ENCODE data around the gene THRSP. TPM values are rescaled to one million over a fixed set of nuclear protein-coding genes. Genes with fewer than 3 reads are reported as not detected.

THRSP gene
- total and polyA plus RNA-seq, 2 of the 4 experiments (the other 2 are of a cell fraction) = not detected

DNA sequence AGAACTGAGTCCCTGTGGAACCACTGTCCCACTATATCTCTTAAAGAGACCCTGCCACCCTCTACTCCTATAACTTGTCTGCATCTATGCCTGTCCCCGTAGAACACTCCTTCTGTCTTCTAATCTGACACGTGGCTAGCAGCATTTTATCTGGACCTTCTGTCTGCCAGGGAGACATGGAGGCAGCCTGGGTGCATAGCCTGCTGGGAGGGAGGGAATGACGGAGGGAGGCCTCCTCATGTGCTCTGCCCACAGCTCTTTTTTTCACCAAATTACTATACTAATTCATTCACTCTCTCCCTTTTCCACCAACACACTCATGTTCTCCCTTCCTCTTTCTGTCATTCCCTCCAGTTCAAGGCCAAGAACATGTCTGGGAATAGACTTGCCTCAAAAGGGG is 7.6 kb upstream of the THRSP start:
- no CpG with 5 or more reads among the region's 3 CpGs for WGBS, 2 experiments (ENCODE audit: extremely low coverage in 2 of 2, insufficient read length in 1 of 2)
- Histone ChIP-seq H2AK5ac (ENCODE audit: low read depth, low read length) (no peak overlapping the region), H2BK20ac (ENCODE audit: low read depth, low read length) (no peak overlapping the region), H3K23ac (ENCODE audit: low read depth, low read length) (no peak overlapping the region), H4K91ac (ENCODE audit: insufficient read depth, low read depth, low read length) (no peak overlapping the region), H3K9ac (ENCODE audit: low read depth, low read length) (no peak overlapping the region), H4K20me1 (ENCODE audit: insufficient read depth, low read length) (no peaks in the 10 kb centered on the region), H4K8ac (ENCODE audit: low read depth in 2 of 2, low read length in 2 of 2) (no peak overlapping the region), H2BK15ac (ENCODE audit: low read depth, low read length) (no peak overlapping the region), H3K9me3 (ENCODE audit: control insufficient read depth, insufficient read depth, low read length) (no peaks in the 10 kb centered on the region), H3K27me3 (ENCODE audit: control insufficient read depth, insufficient read depth, low read length) (no peaks in the 10 kb centered on the region), H2AFZ (replicated peaks; ENCODE audit: low read length, poor library complexity) (no peak overlapping the region), H2BK5ac (ENCODE audit: low read depth, low read length, poor library complexity, severe bottlenecking) (no peak overlapping the region), H2AK9ac (replicated peaks; ENCODE audit: low read depth, low read length, poor library complexity) (no peak overlapping the region), H3K14ac (replicated peaks; ENCODE audit: low read depth, low read length) (no peak overlapping the region), H3K18ac (ENCODE audit: low read depth, low read length) (no peak overlapping the region), H3K36me3 (ENCODE audit: control insufficient read depth, insufficient read depth, low read length) (no peaks in the 10 kb centered on the region), H2BK120ac (ENCODE audit: low read depth, low read length) (no peak overlapping the region), H4K5ac (ENCODE audit: low read depth, low read length) (no peak overlapping the region), H3K4ac (ENCODE audit: low read depth, low read length) (no peak overlapping the region), H3K56ac (ENCODE audit: extremely low read depth, insufficient read depth, low read length) (no peak overlapping the region), H3K9me1 (ENCODE audit: insufficient read depth, low read length) (peaks cover 5% of the 10 kb centered on the region), H3K4me1 (ENCODE audit: control insufficient read depth, insufficient read depth, low read length) (peaks cover 3% of the 10 kb centered on the region), H3K4me2 (ENCODE audit: low read depth, low read length) (no peak overlapping the region), H3K79me1 (ENCODE audit: low read depth in 1 of 2, low read length in 2 of 2) (no peaks in the 10 kb centered on the region; a peak in 2 of 4 replicates), H3K4me3 (ENCODE audit: insufficient read depth, low read depth, low read length) (no peak overlapping the region), H3K27ac (ENCODE audit: insufficient read depth, low read length) (no peak overlapping the region)
- POLR2A ChIA-PET (ENCODE audit: unreplicated experiment) = no interaction called here
- CTCF ChIA-PET = no interaction called here
- DNase-seq (no peak), ATAC-seq (ENCODE audit: low read depth) (no peak)
- BruUV-seq (replicated peaks) = no TSS peak
- intact Hi-C loops (cut with micrococcal nuclease) = no loop called here
- in situ Hi-C loops (cut with MboI; ENCODE audit: low sequenced_read_pairs) = no loop called here
- TF ChIP-seq MXI1 (IDR thresholded peaks at IDR 0.05; ENCODE audit: borderline replicate concordance, low read depth, low read length) (no peak), RCOR1 (IDR thresholded peaks at IDR 0.05; ENCODE audit: insufficient replicate concordance, low read length) (no peak), USF2 (IDR thresholded peaks at IDR 0.05; ENCODE audit: low read depth, low read length) (no peak), RFX5 (IDR thresholded peaks at IDR 0.05; ENCODE audit: low read depth, low read length) (no peak), CEBPB (IDR thresholded peaks at IDR 0.05; ENCODE audit: low read depth, low read length) (no peak), NFE2L2 (IDR thresholded peaks at IDR 0.05; ENCODE audit: low read depth, low read length) (no peak), CHD1 (IDR thresholded peaks at IDR 0.05; ENCODE audit: low read depth, low read length) (no peak), SMC3 (IDR thresholded peaks at IDR 0.05; ENCODE audit: low read depth, low read length) (no peak), MAZ (IDR thresholded peaks at IDR 0.05; ENCODE audit: borderline replicate concordance, low read depth, low read length) (no peak), FOS (IDR thresholded peaks at IDR 0.05; ENCODE audit: low read depth, low read length) (no peak), MAFK (IDR thresholded peaks at IDR 0.05; ENCODE audit: low read depth, low read length) (no peak), POLR2A (IDR thresholded peaks at IDR 0.05; ENCODE audit: low read depth, low read length) (no peak), RAD21 (IDR thresholded peaks at IDR 0.05; ENCODE audit: low read length) (no peak)
- TF ChIP-seq, protein P1, sequence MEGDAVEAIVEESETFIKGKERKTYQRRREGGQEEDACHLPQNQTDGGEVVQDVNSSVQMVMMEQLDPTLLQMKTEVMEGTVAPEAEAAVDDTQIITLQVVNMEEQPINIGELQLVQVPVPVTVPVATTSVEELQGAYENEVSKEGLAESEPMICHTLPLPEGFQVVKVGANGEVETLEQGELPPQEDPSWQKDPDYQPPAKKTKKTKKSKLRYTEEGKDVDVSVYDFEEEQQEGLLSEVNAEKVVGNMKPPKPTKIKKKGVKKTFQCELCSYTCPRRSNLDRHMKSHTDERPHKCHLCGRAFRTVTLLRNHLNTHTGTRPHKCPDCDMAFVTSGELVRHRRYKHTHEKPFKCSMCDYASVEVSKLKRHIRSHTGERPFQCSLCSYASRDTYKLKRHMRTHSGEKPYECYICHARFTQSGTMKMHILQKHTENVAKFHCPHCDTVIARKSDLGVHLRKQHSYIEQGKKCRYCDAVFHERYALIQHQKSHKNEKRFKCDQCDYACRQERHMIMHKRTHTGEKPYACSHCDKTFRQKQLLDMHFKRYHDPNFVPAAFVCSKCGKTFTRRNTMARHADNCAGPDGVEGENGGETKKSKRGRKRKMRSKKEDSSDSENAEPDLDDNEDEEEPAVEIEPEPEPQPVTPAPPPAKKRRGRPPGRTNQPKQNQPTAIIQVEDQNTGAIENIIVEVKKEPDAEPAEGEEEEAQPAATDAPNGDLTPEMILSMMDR (conservative IDR thresholded peaks at IDR 0.05; ENCODE audit: low read depth, low read length) = no peak
- TF ChIP-seq, protein P2, sequence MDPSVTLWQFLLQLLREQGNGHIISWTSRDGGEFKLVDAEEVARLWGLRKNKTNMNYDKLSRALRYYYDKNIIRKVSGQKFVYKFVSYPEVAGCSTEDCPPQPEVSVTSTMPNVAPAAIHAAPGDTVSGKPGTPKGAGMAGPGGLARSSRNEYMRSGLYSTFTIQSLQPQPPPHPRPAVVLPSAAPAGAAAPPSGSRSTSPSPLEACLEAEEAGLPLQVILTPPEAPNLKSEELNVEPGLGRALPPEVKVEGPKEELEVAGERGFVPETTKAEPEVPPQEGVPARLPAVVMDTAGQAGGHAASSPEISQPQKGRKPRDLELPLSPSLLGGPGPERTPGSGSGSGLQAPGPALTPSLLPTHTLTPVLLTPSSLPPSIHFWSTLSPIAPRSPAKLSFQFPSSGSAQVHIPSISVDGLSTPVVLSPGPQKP (IDR thresholded peaks at IDR 0.05; ENCODE audit: borderline replicate concordance, low read depth, low read length) = no peak
- dilution Hi-C loops (cut with HindIII; ENCODE audit: low sequenced_read_pairs, unreplicated experiment) = no loop called here

All from IMR-90 (cell line).